ENCODE measurements around the gene CDC6. TPM values are rescaled to one million over a fixed set of nuclear protein-coding genes. Genes with fewer than 3 reads are reported as not detected.
A peak's percentile ranks its signal among the peaks of the same experiment; 100 is the strongest.

Gene CDC6
- total RNA-seq, 1 donor from 2014 or later: 16.4 TPM

DNA sequence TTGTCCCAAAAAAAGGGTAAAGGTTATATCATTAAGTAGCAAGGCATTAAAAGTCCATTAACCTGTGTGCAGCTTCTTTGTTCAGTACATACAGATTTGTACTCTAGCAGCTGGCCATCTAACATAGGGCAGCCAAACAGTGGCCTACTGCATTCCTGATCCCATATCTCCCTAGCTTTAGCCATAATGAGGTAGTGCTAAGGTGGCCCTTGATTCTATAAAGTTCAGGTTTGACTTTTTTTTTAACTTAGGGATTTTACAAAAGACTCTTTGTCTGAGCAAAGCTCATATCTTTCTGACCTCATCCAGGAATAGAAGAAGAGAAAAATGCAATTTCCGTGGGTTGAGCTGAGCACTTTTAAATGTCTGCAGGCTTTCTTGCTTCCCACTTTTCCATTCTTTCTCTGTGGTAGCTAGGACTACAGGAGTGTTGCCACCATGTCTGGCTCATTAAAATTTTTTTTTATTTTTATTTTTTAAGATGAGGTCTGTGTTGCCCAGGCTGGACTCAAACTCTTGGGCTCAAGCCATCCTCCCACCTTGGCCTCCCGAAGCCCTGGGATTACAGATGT, 19.5 kb upstream of the CDC6 start:
- Mint-ChIP-seq H3K4me1 (no peaks in the 10 kb centered on the region), H3K9me3 (no peaks in the 10 kb centered on the region), H3K27me3 (ENCODE audit: low read depth) (no peaks in the 10 kb centered on the region), H3K27ac (no peak overlapping the region), H3K4me3 (no peak overlapping the region), H3K36me3 (peaks cover 20% of the 10 kb centered on the region)
- TF ChIP-seq, protein P1, sequence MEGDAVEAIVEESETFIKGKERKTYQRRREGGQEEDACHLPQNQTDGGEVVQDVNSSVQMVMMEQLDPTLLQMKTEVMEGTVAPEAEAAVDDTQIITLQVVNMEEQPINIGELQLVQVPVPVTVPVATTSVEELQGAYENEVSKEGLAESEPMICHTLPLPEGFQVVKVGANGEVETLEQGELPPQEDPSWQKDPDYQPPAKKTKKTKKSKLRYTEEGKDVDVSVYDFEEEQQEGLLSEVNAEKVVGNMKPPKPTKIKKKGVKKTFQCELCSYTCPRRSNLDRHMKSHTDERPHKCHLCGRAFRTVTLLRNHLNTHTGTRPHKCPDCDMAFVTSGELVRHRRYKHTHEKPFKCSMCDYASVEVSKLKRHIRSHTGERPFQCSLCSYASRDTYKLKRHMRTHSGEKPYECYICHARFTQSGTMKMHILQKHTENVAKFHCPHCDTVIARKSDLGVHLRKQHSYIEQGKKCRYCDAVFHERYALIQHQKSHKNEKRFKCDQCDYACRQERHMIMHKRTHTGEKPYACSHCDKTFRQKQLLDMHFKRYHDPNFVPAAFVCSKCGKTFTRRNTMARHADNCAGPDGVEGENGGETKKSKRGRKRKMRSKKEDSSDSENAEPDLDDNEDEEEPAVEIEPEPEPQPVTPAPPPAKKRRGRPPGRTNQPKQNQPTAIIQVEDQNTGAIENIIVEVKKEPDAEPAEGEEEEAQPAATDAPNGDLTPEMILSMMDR (IDR thresholded peaks at IDR 0.05; ENCODE audit: unreplicated experiment): no peak
- no peak for DNase-seq (ENCODE audit: low spot score in 2 of 2, unreplicated experiment in 2 of 2)

- no peaks in the 10 kb centered on the region for H3K27me3 Mint-ChIP-seq (ENCODE audit: low read depth)
- TF ChIP-seq, protein P1 (IDR thresholded peaks at IDR 0.05; ENCODE audit: unreplicated experiment): no peak
- H3K4me1 Mint-ChIP-seq: peaks cover 12% of the 10 kb centered on the region
- no peak overlapping the region for H3K27ac Mint-ChIP-seq
- no peaks in the 10 kb centered on the region for H3K9me3 Mint-ChIP-seq
- peaks cover 44% of the 10 kb centered on the region for H3K36me3 Mint-ChIP-seq
- no peak for DNase-seq (ENCODE audit: low spot score in 2 of 2, unreplicated experiment in 2 of 2)
- no peak overlapping the region for H3K4me3 Mint-ChIP-seq
These were observed 9.3 kb upstream of the CDC6 start for GRCh38 chr17:40278414-40278813.

- Mint-ChIP-seq H3K9me3 (no peaks in the 10 kb centered on the region), H3K27me3 (ENCODE audit: low read depth) (no peaks in the 10 kb centered on the region), H3K36me3 (peaks cover 41% of the 10 kb centered on the region)
These were observed 8.3 kb upstream of the CDC6 start for GRCh38 chr17:40279402-40279801.

DNA sequence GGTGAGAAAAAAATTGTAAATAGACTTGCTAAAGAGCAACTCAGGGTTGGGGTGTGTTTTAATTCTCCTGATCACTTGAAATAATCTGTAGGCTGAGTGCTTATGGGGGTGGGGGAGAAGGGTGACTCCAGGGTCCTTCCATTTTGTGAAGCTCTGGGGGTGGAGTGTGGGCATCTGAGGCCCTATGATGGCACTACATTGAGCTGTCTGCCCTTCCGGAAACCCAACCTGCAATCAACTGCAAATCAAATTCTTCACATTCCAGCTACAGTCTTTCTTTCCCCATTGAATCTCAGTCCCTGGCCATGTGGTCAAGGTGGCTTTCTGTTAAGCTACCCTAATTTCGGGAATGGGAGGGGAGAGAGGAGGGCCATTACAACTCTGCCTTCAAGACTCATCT, 6.0 kb upstream of the CDC6 start:
- Mint-ChIP-seq H3K27me3 (ENCODE audit: low read depth) (no peaks in the 10 kb centered on the region), H3K36me3 (peaks cover 31% of the 10 kb centered on the region), H3K4me3 (no peak overlapping the region), H3K27ac (peak overlapping the region; percentile 77), H3K9me3 (no peaks in the 10 kb centered on the region), H3K4me1 (peaks cover 24% of the 10 kb centered on the region)
- no peak for DNase-seq (ENCODE audit: low spot score in 2 of 2, unreplicated experiment in 2 of 2)
- TF ChIP-seq, protein P1 (IDR thresholded peaks at IDR 0.05; ENCODE audit: unreplicated experiment): no peak

More at GRCh38 chr17:40279402-40279801, 8.3 kb upstream of the CDC6 start:
- DNase-seq (ENCODE audit: low spot score in 2 of 2, unreplicated experiment in 2 of 2): no peak
- H3K4me3 Mint-ChIP-seq: no peak overlapping the region
- TF ChIP-seq, protein P1 (IDR thresholded peaks at IDR 0.05; ENCODE audit: unreplicated experiment): no peak
- peaks cover 20% of the 10 kb centered on the region for H3K4me1 Mint-ChIP-seq
- H3K27ac Mint-ChIP-seq: no peak overlapping the region

- no peak for DNase-seq (ENCODE audit: low spot score in 2 of 2, unreplicated experiment in 2 of 2)
- Mint-ChIP-seq H3K27me3 (ENCODE audit: low read depth) (no peaks in the 10 kb centered on the region), H3K9me3 (no peaks in the 10 kb centered on the region), H3K4me1 (peaks cover 33% of the 10 kb centered on the region), H3K4me3 (no peak overlapping the region), H3K27ac (peak overlapping the region; percentile 85), H3K36me3 (peaks cover 17% of the 10 kb centered on the region)
- TF ChIP-seq, protein P1 (IDR thresholded peaks at IDR 0.05; ENCODE audit: unreplicated experiment): no peak
These were observed 4.0 kb upstream of the CDC6 start for GRCh38 chr17:40283662-40284061.

Data from mesothelial cell of epicardium (in vitro differentiated cells).